ENCODE data around the gene LSG1.
A peak's percentile ranks its signal among the peaks of the same experiment; 100 is the strongest.

LSG1 gene

GRCh38 chr3:194705227-194705626 lies 33.2 kb upstream of the LSG1 start:
- Histone ChIP-seq H3K4me1 (ENCODE audit: control insufficient read depth, low read depth, low read length) (peaks cover 10% of the 10 kb centered on the region), H3K9ac (ENCODE audit: low read length) (no peak overlapping the region), H3K9me3 (ENCODE audit: control insufficient read depth, low read depth, low read length) (no peaks in the 10 kb centered on the region), H3K36me3 (ENCODE audit: control insufficient read depth, low read depth, low read length) (no peaks in the 10 kb centered on the region), H3K27me3 (ENCODE audit: control insufficient read depth, insufficient read depth, low read length) (no peaks in the 10 kb centered on the region), H3K27ac (ENCODE audit: low read length) (no peak overlapping the region), H3K4me3 (ENCODE audit: low read length) (no peak overlapping the region)

- H3K27me3 ChIP-seq (ENCODE audit: control insufficient read depth, insufficient read depth, low read length) = no peaks in the 10 kb centered on the region
- H3K4me1 ChIP-seq (ENCODE audit: control insufficient read depth, low read depth, low read length) = peaks cover 10% of the 10 kb centered on the region
- H3K27ac ChIP-seq (ENCODE audit: low read length) = no peak overlapping the region
- no peaks in the 10 kb centered on the region for H3K9me3 ChIP-seq (ENCODE audit: control insufficient read depth, low read depth, low read length)
- no peak overlapping the region for H3K4me3 ChIP-seq (ENCODE audit: low read length)
- H3K9ac ChIP-seq (ENCODE audit: low read length) = no peak overlapping the region
- no peaks in the 10 kb centered on the region for H3K36me3 ChIP-seq (ENCODE audit: control insufficient read depth, low read depth, low read length)
These were observed 30.6 kb upstream of the LSG1 start for GRCh38 chr3:194702545-194702944.

- Histone ChIP-seq H3K36me3 (ENCODE audit: control insufficient read depth, low read depth, low read length) (no peaks in the 10 kb centered on the region), H3K4me1 (ENCODE audit: control insufficient read depth, low read depth, low read length) (peaks cover 3% of the 10 kb centered on the region), H3K9ac (ENCODE audit: low read length) (no peak overlapping the region), H3K9me3 (ENCODE audit: control insufficient read depth, low read depth, low read length) (no peaks in the 10 kb centered on the region), H3K27ac (ENCODE audit: low read length) (no peak overlapping the region), H3K4me3 (ENCODE audit: low read length) (no peak overlapping the region), H3K27me3 (ENCODE audit: control insufficient read depth, insufficient read depth, low read length) (no peaks in the 10 kb centered on the region)
These were observed 24.7 kb upstream of the LSG1 start for GRCh38 chr3:194696702-194697101.

GRCh38 chr3:194691481-194692283 lies 19.7 kb upstream of the LSG1 start:
- Histone ChIP-seq H3K9me3 (ENCODE audit: control insufficient read depth, low read depth, low read length) (no peaks in the 10 kb centered on the region), H3K4me1 (ENCODE audit: control insufficient read depth, low read depth, low read length) (peaks cover 8% of the 10 kb centered on the region), H3K27me3 (ENCODE audit: control insufficient read depth, insufficient read depth, low read length) (peaks cover 13% of the 10 kb centered on the region), H3K27ac (ENCODE audit: low read length) (no peak overlapping the region), H3K4me3 (ENCODE audit: low read length) (no peak overlapping the region), H3K36me3 (ENCODE audit: control insufficient read depth, low read depth, low read length) (no peaks in the 10 kb centered on the region), H3K9ac (ENCODE audit: low read length) (no peak overlapping the region)

GRCh38 chr3:194690501-194691372 lies 18.7 kb upstream of the LSG1 start:
- no peaks in the 10 kb centered on the region for H3K9me3 ChIP-seq (ENCODE audit: control insufficient read depth, low read depth, low read length)
- H3K9ac ChIP-seq (ENCODE audit: low read length) = no peak overlapping the region
- H3K4me1 ChIP-seq (ENCODE audit: control insufficient read depth, low read depth, low read length) = peaks cover 8% of the 10 kb centered on the region
- H3K27me3 ChIP-seq (ENCODE audit: control insufficient read depth, insufficient read depth, low read length) = peaks cover 21% of the 10 kb centered on the region
- no peaks in the 10 kb centered on the region for H3K36me3 ChIP-seq (ENCODE audit: control insufficient read depth, low read depth, low read length)
- H3K27ac ChIP-seq (ENCODE audit: low read length) = no peak overlapping the region
- H3K4me3 ChIP-seq (ENCODE audit: low read length) = no peak overlapping the region

- Histone ChIP-seq H3K9me3 (ENCODE audit: control insufficient read depth, low read depth, low read length) (no peaks in the 10 kb centered on the region), H3K4me1 (ENCODE audit: control insufficient read depth, low read depth, low read length) (peaks cover 8% of the 10 kb centered on the region), H3K36me3 (ENCODE audit: control insufficient read depth, low read depth, low read length) (no peaks in the 10 kb centered on the region), H3K27me3 (ENCODE audit: control insufficient read depth, insufficient read depth, low read length) (peaks cover 31% of the 10 kb centered on the region), H3K9ac (ENCODE audit: low read length) (no peak overlapping the region), H3K27ac (ENCODE audit: low read length) (no peak overlapping the region), H3K4me3 (ENCODE audit: low read length) (no peak overlapping the region)
These were observed 17.5 kb upstream of the LSG1 start for GRCh38 chr3:194689493-194689944.

- H3K36me3 ChIP-seq (ENCODE audit: control insufficient read depth, low read depth, low read length) = no peaks in the 10 kb centered on the region
- peak overlapping the region; percentile 78 for H3K4me3 ChIP-seq (ENCODE audit: low read length)
- peaks cover 8% of the 10 kb centered on the region for H3K4me1 ChIP-seq (ENCODE audit: control insufficient read depth, low read depth, low read length)
- no peak overlapping the region for H3K27ac ChIP-seq (ENCODE audit: low read length)
- H3K27me3 ChIP-seq (ENCODE audit: control insufficient read depth, insufficient read depth, low read length) = peaks cover 36% of the 10 kb centered on the region
- H3K9me3 ChIP-seq (ENCODE audit: control insufficient read depth, low read depth, low read length) = no peaks in the 10 kb centered on the region
- no peak overlapping the region for H3K9ac ChIP-seq (ENCODE audit: low read length)
These were observed 17.0 kb upstream of the LSG1 start for GRCh38 chr3:194688946-194689345.

GRCh38 chr3:194688200-194688740 lies 16.3 kb upstream of the LSG1 start:
- peaks cover 36% of the 10 kb centered on the region for H3K27me3 ChIP-seq (ENCODE audit: control insufficient read depth, insufficient read depth, low read length)
- no peaks in the 10 kb centered on the region for H3K36me3 ChIP-seq (ENCODE audit: control insufficient read depth, low read depth, low read length)
- H3K4me3 ChIP-seq (ENCODE audit: low read length) = peak overlapping the region; percentile 78
- H3K4me1 ChIP-seq (ENCODE audit: control insufficient read depth, low read depth, low read length) = peaks cover 8% of the 10 kb centered on the region
- peak overlapping the region; percentile 31 for H3K9ac ChIP-seq (ENCODE audit: low read length)
- H3K9me3 ChIP-seq (ENCODE audit: control insufficient read depth, low read depth, low read length) = no peaks in the 10 kb centered on the region
- H3K27ac ChIP-seq (ENCODE audit: low read length) = no peak overlapping the region

- Histone ChIP-seq H3K9me3 (ENCODE audit: control insufficient read depth, low read depth, low read length) (no peaks in the 10 kb centered on the region), H3K27me3 (ENCODE audit: control insufficient read depth, insufficient read depth, low read length) (peaks cover 36% of the 10 kb centered on the region), H3K27ac (ENCODE audit: low read length) (no peak overlapping the region), H3K9ac (ENCODE audit: low read length) (peak overlapping the region; percentile 31), H3K4me3 (ENCODE audit: low read length) (peak overlapping the region; percentile 78), H3K36me3 (ENCODE audit: control insufficient read depth, low read depth, low read length) (no peaks in the 10 kb centered on the region), H3K4me1 (ENCODE audit: control insufficient read depth, low read depth, low read length) (peaks cover 5% of the 10 kb centered on the region)
These were observed 15.7 kb upstream of the LSG1 start for GRCh38 chr3:194687638-194688199.

GRCh38 chr3:194686816-194687637 lies 15.0 kb upstream of the LSG1 start:
- H3K36me3 ChIP-seq (ENCODE audit: control insufficient read depth, low read depth, low read length) = no peaks in the 10 kb centered on the region
- H3K27ac ChIP-seq (ENCODE audit: low read length) = no peak overlapping the region
- H3K9ac ChIP-seq (ENCODE audit: low read length) = peak overlapping the region; percentile 18
- peaks cover 5% of the 10 kb centered on the region for H3K4me1 ChIP-seq (ENCODE audit: control insufficient read depth, low read depth, low read length)
- H3K27me3 ChIP-seq (ENCODE audit: control insufficient read depth, insufficient read depth, low read length) = peaks cover 36% of the 10 kb centered on the region
- no peaks in the 10 kb centered on the region for H3K9me3 ChIP-seq (ENCODE audit: control insufficient read depth, low read depth, low read length)
- H3K4me3 ChIP-seq (ENCODE audit: low read length) = peak overlapping the region; percentile 78

Data from iPS-18a (cell line).